ENCODE measurements around the gene PLXNC1.

Gene PLXNC1

DNA sequence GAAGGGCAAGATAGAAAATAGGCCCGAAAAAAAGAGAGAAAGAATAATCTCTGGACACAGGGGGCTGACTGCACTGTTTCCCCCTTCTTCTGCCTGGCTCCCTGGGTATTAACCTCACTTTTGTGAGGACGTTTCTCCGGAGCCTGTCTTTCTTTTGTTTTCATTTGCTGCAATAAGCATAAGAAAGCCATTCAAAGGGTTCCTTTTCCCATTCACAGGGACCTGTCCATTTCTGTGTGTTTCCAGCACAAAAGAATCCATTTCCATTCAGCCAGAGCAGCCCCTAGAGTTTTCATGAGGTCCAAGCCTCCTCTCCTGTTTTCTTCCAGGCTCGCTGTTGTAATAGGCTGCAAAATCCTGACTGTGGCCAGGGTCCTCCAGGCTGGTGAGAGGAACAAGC, 16.8 kb downstream of the PLXNC1 start:
- no peak for DNase-seq

GRCh38 chr12:94165670-94166364, 17.4 kb downstream of the PLXNC1 start:
- DNase-seq: no peak

GRCh38 chr12:94167071-94167755, 18.8 kb downstream of the PLXNC1 start:
- DNase-seq: no peak

GRCh38 chr12:94167756-94168416, 19.5 kb downstream of the PLXNC1 start:
- no peak for DNase-seq

DNA sequence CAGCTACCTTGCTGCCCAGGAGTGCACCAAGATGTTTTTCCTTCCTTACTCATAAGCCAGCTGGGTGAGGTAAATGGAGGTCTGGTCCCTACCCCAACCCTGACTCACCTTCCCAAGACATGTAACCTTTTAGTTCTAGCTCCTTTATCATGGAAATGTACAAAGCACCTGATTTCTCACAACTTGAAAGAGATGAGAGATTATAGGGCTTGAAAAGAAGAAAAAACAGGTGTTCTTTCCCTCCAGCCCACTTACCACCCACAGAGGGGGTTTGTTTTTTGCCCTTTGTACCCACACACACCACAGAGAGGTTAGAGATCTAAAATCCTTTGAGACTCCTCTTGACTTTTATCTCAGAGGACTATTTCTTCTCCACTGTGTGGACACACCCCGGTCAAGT, 21.1 kb downstream of the PLXNC1 start:
- DNase-seq: no peak

GRCh38 chr12:94169966-94170689, 21.8 kb downstream of the PLXNC1 start:
- peak; percentile 25 for DNase-seq

DNA sequence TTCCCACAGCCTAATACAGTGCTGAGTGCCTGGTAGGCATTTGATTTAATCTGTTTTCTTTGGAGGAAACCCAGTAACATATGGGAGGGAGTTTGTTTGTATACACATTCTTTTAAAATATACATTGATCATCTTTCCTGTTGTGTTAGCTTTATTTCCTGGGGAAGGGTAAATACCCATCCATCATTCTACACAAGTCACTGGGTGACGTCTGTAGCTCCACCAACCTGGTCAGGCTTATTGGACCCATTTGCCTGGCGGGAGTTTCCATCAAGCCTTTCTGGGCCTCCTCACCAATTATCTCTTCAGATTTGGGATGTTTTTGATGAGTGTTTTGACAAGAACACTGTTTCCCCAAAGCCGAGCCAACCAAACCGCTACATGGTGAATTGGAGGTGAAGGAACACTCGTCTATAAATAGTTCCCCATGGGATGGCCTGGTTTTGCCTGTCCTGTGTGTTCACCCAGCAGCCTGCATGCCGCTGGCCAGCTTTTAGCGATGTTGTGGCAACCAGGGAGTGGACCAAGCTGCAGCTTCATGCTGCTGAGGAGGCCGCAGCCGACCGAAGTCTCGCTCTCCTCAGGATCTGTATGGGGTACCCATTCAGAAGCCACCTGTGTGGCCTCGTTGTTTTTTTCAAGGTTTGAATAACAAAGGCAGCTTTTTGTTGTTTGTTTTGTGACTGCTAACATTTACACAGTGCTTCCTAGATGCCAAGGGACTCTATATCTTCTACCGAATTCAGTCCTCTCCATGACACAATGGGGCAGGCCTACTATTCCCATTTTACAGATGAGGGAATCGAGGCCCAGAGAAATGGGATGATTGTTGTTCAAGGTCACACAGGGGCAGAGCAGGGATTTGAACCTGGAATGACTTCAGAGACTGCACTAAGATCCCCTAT, 22.6 kb downstream of the PLXNC1 start:
- DNase-seq: peak; percentile 61

DNA sequence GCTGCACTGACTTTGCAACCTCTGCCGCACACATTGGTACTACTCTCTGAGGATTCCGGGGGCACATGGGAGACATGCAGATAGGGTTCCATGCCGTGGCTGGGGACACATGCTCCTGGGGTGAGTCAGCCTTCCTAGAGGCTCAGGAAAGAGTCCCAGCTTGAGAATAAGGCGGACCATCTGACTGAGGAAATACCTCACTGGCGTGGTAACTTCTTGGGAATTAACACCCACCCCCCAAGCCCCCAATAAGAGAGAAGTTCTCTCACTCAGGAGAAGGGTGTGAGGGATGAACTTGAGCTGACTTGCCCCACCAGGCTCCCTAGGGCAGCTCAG, 23.2 kb downstream of the PLXNC1 start:
- no peak for DNase-seq

DNA sequence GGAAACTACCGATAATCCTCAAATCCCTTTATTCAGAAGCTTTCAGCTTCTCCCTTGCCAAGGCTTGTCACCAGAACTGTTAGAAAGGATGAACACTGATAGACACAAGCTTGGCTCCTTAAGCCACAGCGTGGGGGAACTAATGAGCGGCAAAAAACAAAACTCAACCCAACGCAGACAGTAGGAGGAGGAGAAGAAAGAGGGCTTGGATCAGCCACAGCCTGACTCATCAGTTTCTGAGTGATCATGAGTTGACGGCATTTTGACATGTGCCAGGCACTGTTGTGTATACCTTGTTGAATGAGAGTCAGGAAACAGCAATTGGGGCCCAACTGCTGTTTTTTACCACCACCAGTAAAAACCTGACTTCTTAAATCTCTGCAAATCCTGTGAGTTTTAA, 23.7 kb downstream of the PLXNC1 start:
- no peak for DNase-seq

GRCh38 chr12:94172973-94173372, 24.6 kb downstream of the PLXNC1 start:
- no peak for DNase-seq

DNA sequence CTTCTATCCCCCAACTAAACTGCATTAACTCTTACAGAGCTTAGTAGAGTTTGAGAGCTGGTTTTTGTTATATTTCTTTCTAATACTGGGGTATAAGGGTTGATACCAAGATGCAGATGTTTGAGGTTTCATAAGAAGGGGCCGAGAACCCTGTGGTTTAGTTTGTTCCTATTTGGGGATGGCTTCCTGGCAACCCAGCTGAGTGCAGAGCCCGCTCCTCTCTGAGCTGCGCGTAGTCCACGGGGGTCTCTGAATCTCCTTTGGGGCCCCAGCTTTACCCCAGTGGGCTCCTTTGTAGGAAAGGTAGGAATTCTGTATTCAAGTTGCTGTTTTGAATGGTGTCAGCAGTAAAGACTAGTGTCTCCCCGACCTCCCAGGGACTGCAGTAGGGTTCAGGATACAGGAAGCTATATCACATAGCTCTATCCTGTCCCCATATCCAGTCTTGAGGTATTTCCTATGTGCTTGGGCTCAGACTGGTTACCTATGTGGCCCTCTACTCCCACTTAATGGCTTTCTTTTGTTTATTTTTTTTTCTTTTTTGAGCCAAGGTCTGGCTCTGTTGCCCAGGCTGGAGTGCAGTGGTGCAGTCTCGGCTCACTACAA, 25.4 kb downstream of the PLXNC1 start:
- no peak for DNase-seq

DNA sequence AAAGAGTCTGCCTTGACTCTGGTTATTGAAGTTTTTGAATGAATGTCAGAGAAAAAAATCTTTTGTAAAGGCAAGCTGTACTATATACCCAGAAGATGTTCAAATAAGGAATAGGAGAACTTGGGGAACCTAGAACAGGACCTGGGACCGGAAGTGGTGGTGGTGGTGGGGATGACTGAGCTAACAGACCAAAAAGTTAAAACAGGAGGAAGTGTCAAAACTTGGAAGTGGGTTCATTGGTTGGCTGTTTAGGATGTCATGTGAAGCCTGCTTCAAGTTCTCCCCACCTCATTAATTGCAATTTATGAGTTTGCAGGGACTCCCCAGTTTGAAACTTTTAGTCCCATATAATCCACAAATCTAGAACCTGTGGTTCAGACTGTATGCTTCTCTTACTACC, 26.2 kb downstream of the PLXNC1 start:
- no peak for DNase-seq

DNA sequence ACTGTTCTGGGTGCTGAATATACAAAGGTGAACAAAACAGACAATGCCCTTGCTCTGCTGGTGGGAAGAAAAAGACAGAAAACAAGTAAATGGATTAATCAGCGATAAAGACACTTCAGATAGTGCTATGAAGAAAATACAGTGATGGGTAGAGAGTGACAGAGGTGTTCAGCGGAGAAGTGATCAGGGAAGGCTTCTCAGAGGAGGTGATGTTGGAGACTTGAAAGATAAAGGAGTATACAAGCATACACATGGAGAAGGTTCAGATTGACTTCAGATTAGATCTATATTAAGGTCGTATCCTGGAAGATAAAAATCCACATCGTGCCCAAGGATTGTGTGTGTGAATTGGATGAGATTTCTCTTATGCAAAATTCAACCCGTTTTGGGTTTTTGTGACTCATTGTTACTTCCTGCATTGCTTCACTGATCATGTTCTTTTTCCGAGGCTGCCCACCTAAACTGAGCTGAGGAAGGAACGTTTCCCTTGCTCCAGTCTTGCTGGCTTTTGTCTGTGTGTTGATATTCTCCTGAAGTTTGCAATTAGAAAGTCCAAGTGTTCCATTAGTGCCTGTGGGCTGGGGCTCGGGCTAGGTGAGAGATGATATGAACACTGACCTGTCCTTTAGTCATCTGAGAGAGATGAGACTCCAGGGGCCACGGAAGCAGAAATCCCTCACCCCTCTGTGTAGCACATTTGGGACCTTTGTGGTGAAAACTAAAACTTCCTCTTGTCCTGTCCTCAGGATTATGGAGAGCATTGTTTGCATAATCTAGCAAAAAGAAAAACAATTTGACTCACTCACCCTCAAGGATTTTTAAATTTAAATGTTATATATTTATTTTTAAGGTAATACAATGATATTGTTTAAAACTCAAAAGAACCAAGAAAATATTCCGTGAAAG, 27.6 kb downstream of the PLXNC1 start:
- DNase-seq: no peak

GRCh38 chr12:94178054-94178453, 29.7 kb downstream of the PLXNC1 start:
- DNase-seq: no peak

DNA sequence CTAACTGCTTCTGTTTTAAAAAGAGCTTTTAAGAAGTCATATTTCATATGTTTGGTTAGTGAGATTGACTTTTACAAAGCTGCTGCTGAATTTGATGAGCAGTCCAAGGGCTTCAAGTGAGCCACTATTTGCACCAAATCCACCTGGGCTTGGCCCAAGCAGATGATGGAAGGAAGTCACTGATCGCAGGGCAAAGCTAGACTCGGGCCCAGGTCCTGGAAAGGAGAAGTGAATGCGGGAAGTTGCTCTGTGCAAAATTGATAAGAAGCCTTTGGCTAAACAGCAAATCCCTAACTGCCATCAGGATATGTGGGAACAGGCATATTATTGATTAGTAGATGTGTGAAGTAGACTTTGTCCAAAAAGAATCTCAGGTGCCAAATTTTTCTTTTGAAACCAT, 30.5 kb downstream of the PLXNC1 start:
- DNase-seq: no peak

DNA sequence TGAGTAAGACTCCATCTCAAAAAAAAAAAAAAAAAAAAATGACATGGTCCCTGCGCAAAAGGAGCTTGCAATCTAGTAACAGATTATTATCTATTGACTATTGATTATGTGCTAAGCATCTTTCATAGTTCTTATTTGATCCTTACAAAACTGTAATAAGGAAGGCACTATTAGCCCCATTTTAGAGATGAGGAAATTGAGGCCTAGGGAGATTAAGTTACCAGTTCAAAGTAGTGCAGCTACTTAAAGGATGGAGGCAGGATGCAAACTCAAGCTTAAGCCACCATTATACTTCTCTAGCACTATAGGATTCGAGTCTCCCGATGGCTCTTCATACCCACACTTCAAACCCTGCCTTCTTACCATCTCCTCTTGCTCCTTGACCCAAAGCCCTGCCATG, 31.3 kb downstream of the PLXNC1 start:
- no peak for DNase-seq

DNA sequence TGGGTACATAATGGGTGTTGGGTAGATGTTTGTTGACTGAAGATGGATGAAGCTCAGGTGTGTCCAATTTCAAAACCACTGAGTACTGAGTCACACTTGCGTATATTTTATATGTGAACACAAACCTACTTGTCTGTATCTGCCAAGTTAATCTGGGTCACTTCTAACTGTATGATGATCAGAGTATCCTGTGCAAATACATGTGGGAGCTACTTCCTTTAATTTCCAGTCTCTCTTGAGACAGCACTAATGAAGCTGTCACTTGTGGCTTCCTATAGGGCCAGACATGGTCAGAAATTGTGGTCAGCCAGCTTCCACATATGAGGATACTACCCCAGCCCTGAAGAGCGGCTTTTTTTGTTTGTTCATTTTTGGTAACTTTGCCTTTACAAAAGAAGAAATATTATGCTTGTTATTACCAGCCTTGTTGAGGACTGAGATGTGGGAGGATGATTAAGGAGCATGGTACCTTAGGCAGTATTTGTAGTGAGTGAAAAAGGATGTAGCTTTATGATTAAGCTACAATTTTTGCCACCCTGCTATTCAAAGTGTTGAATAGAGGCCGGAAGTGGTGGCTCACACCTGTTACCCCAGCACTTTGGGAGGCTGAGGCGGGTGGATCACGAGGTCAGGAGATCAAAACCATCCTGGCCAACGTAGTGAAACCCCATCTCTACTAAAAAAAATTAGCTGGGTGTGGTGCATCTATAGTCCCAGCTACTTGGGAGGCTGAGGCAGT, 32.4 kb downstream of the PLXNC1 start:
- no peak for DNase-seq

GRCh38 chr12:94182986-94183707, 34.8 kb downstream of the PLXNC1 start:
- peak; percentile 42 for DNase-seq

DNA sequence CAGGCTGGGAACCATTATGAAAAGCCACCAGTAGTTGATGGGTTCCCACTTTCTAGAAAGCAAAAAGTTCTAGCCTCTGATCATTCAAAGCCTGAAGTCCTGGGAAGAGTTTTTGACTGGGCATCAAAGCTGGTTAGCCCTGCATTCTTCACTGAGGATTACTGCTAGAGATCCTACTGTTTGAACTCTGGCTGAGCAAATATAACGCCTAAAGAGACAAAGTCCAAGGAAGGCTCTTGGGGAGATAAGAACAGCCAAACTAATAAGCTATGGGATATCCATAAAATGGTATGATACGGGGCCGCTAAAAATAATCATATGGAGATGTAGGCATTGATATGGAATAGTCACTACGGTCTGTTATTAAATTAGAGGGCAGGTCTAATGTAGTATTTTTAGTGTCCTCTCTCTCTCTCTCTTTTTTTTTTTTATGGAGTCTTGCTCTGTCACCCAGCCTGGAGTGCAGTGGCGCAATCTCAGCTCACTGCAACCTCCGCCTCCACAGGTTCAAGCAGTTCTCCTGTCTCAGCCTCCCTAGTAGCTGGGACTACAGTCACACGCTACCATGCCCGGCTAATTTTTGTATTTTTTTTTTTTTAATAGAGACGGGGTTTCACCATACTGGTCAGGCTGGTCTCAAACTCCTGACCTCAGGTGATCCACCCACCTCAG, 35.5 kb downstream of the PLXNC1 start:
- peak; percentile 54 for DNase-seq
